GM11168 (cell line): ENCODE measurements around the gene NAMPT.
"Not testable (repeated sequence)": the region's sequence is repeated elsewhere in the genome, so short reads cannot be mapped to it uniquely, and the experiment has no call there.

Experiments used
- in situ Hi-C: fragments of 300-500 bp; cut with MboI; formaldehyde crosslinking; loops from one replicate; pipeline ENCODE4 v1.12.0; 2022; ENCODE audit warnings: low sequenced_read_pairs; ENCODE audit not compliant: unreplicated experiment

Gene NAMPT

GRCh38 chr7:106284714-106285050 lies at the start of gene NAMPT:
Gene NAMPT, minus strand, starts transcription at chr7:106284983. Its CDS starts 99 bp downstream, at chr7:106284884.
- in situ Hi-C loops: no loop called here

- in situ Hi-C loops: no loop called here
Measured at GRCh38 chr7:106332201-106332600, 47.4 kb upstream of the NAMPT start.

GRCh38 chr7:106331441-106332175 lies 46.8 kb upstream of the NAMPT start:
- in situ Hi-C loops: no loop called here

GRCh38 chr7:106329971-106330733 lies 45.4 kb upstream of the NAMPT start:
- in situ Hi-C loops: no loop called here

GRCh38 chr7:106329408-106329807 lies 44.6 kb upstream of the NAMPT start:
- in situ Hi-C loops: no loop called here

- in situ Hi-C loops: no loop called here
Measured at GRCh38 chr7:106327538-106328481, 43.0 kb upstream of the NAMPT start.

- in situ Hi-C loops: no loop called here
Measured at GRCh38 chr7:106326594-106327537, 42.1 kb upstream of the NAMPT start.

GRCh38 chr7:106324509-106324908 lies 39.7 kb upstream of the NAMPT start:
- in situ Hi-C loops: not testable (repeated sequence)

- in situ Hi-C loops: not testable (repeated sequence)
Measured at GRCh38 chr7:106320254-106320770, 35.5 kb upstream of the NAMPT start.

- in situ Hi-C loops: no loop called here
Measured at GRCh38 chr7:106318482-106318881, 33.7 kb upstream of the NAMPT start.

GRCh38 chr7:106317971-106318370 lies 33.2 kb upstream of the NAMPT start:
- in situ Hi-C loops: no loop called here

- in situ Hi-C loops: no loop called here
Measured at GRCh38 chr7:106316947-106317346, 32.2 kb upstream of the NAMPT start.

GRCh38 chr7:106314875-106315274 lies 30.1 kb upstream of the NAMPT start:
- in situ Hi-C loops: no loop called here

GRCh38 chr7:106313966-106314365 lies 29.2 kb upstream of the NAMPT start:
- in situ Hi-C loops: no loop called here

GRCh38 chr7:106313456-106313901 lies 28.7 kb upstream of the NAMPT start:
- in situ Hi-C loops: no loop called here

- in situ Hi-C loops: no loop called here
Measured at GRCh38 chr7:106312906-106313305, 28.1 kb upstream of the NAMPT start.

- in situ Hi-C loops: no loop called here
Measured at GRCh38 chr7:106312099-106312871, 27.5 kb upstream of the NAMPT start.

GRCh38 chr7:106309362-106309761 lies 24.6 kb upstream of the NAMPT start:
- in situ Hi-C loops: no loop called here

GRCh38 chr7:106306256-106306655 lies 21.5 kb upstream of the NAMPT start:
- in situ Hi-C loops: no loop called here
